GM11168 (cell line): ENCODE measurements around the gene AGAP1.

ENCODE experiments used
- in situ Hi-C: fragments of 300-500 bp; cut with MboI; formaldehyde crosslinking; loops from one replicate; pipeline ENCODE4 v1.12.0; 2022; ENCODE audit warnings: low sequenced_read_pairs; ENCODE audit not compliant: unreplicated experiment

AGAP1 gene

DNA sequence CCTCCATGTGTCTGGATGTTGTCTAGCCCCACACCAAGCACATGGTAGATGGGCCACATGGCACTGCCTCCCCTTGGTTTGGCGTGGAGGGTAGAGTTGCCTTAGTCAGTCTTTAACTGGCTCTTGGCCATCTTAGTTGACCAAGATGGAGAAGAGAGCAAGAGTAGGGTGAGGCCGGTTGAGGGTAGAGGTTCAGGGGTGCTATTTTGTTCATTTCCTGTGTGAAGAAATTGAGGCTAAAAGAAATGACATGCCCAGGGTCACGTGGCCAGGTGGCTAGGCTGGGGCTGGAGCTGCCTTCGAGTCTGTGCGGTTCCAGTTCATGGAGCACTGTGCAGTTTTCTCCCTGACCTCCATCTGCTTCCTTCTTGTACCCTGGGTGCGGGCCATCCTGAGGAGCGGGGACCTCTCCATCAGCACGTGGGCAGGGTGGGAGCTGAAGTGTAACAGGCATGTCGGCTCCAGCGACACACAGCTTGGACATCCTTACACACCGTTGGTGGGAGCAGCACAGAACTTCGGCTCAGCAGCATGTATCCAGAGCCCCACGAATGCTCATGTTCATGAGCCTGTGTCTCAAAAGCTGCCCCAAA lies 461.1 kb downstream of the AGAP1 start:
- in situ Hi-C loops: no loop called here

DNA sequence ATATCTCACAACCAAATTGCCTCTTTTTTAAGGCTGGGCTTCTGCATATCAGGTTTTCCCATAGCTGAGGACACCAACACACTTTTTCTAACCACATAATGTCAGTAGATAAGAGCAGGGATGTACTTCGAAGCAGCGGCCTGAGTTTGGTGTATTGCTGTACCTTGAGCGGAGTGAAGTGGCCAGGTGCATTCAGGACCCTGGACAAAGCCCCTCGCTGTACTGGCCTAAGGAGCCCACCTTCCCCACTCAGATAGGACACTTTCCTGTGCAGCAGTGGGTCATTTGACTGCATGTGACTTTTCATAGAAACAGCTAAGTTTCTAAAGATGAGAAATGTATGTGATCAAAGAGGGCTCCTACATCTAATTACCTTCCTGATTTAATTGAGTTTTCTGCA lies 461.8 kb downstream of the AGAP1 start:
- in situ Hi-C loops: no loop called here

DNA sequence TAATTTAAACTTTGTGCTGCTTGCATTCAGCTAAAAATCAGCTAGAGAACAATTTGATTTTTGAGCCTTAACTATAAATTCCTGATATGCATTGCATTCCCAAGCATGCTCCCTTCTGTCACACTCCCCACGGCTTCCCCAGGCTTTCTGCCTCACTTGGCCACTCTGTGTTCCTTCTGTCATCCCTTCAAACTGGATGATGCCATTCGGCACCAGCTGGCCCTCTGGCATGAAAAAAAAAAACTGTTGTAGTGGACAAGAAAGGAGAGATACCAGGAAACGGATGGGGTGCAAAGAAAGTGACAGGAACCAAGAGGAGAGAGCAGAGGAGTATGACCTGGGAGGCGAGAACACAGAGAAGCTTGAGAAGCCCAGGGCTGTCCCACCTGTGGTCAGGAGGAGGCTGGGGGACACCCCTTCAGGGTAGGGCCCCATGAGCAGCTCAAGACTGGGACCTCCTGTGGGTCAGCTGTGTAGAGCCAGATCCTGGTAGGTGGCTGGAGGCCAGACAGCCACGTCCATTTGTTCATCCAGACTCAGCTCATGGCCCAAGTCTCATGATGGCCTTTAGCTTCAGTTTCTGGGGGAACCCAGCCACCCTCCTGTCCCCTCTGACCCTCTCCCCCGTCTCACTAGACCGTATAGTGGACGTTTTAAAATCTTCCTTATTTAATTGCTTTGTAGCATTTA lies 462.6 kb downstream of the AGAP1 start:
- in situ Hi-C loops: no loop called here

DNA sequence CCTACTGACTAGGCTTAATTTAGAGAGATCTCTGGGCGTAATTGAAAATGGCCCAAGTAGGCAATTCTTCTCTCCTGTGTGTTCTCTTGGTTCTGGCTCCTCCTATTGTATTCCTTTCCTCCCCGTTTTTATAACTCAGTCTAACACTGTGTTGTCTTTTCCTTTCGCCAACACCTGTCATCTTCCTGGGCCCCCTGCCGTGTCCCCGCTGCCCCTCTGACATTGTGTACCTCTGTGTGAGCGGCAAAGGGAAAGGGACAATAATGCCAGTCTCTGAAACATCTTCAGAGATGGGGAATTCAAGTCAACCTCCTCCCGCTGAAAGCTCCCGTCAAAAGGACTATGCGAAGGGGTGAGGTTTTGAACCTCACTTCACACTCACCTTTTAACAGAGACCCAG lies 463.4 kb downstream of the AGAP1 start:
- in situ Hi-C loops: no loop called here

DNA sequence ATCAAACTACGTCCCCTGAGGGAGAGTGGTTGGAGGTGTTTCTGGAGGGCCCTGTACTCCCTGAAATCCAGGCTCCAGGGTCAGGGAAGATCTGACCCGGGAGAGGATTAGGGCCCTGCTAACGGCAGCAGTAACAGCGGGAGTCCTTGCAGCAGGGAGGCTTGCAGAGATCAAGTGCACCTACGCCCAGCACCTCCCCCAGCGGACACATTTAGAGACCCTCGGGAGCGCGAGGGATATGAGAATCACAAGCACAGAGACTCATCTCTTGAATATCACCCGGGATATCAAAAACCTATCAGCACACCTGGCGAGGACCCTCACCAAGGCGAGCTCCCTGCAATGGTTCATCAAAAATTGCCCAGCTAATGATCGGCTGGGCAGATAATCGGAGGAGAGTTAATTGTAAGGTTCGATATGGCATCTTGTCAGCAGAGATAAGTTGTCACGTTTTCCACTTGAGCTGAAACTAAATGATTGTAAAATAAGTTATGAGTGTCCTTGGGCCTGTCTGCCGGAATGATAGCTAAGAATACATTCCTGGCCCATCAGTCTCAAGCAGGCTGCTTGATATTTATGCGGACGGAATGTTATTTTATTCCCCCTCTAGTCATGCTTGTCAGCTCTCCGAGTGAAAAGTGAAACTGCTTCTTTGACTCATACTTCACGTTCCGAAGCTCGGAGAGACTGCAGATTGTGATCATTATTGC lies 464.5 kb downstream of the AGAP1 start:
- in situ Hi-C loops: no loop called here

DNA sequence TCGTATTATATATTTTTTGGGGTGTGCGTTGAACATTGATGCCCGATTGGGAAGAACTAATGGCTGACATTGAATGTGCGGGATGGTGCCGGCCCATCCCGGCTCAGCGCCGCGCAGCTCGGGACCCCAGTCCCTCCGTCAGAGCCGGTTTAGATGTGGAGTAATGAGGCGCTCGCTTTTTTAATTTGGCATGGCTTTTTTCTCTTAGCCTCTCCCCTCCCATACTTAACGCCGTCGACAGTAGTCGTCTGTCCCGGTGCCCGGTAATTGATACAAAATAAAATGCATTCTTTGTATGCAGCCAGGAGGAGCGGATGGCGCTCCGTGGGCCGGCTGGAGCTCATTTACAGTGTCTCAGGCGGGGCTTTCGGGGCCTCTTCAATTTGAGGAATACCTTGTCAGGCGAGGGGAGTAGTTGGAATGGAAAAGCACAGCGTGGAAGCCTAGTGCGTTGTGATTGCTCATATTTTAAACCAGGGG lies 465.1 kb downstream of the AGAP1 start:
- in situ Hi-C loops: no loop called here

DNA sequence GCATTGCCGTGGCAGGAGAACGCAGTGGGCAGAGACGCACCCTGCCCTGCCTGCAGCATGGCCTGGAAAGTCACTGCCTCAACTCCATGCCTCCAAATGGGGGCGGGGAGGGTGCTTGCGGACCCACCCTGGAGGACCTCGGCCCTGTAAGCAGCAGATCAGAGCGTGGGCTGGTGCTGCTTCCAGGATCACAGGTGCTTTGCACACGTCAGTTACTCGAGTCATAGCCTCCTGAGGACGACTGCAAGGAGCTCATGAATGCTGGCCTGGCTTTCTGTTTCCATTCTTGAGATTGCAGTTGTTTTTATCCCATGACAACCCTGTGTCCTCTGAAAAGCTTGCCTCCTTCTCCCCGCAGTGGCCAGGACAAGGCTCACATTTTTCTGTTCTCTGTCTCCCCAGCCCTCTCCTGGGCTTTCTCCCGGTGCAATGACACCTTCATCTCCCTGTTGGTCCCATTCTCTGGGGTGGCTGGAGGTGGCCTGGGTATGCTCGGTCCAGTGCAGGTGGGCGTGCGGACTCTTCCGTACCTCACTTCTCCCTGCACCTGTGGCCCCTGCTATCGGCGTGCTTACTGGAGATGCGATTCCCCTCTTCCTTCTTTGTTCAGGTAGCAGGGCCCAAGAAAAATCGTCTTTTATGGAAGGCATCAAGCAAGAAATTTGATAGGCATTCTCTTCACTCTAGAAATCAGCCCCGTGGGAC lies 466.3 kb downstream of the AGAP1 start:
- in situ Hi-C loops: no loop called here

DNA sequence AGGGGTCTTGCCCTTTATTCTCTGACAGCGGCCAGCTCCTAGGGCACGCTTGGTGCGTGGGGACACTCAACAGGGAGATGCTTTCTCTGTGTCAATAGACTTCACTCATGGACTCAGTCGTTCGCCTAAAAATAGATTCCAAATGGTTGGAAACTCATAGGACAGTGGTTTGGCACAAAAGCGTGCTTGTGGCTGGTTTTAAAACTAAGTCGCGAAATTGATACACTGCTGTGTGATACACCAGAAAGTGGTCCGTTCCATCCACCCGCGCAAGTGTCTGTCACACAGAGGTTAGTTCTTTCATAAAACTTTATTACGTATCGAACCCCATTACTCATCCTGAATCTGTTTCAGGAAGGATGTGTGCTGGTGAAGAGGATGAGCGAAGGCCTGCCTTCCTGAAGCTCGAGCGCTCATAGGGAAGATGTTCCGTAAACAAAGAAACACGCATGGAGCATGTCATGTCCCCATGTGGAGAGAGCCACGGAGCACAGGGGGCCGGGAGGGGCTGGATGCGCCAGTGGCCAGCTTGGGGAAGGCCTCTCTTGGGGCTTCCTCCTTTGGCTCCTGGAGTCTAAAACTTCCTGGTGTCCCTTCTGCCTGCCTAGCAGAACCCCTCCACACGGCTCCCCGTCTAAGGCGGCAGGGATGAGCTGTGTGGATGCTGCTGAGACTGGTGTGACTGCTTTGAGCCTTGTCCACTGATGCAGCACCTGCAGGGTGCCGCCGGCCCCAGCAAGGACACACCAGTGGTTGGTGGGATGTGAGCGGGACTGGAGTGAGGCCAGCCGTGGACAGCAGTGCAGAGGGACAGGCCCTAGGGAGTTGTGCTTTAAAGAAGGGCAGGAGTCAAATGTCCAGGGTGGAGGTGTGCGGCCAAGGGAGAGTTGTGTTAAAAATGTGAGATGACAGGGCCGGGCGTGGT lies 467.1 kb downstream of the AGAP1 start:
- in situ Hi-C loops: no loop called here

DNA sequence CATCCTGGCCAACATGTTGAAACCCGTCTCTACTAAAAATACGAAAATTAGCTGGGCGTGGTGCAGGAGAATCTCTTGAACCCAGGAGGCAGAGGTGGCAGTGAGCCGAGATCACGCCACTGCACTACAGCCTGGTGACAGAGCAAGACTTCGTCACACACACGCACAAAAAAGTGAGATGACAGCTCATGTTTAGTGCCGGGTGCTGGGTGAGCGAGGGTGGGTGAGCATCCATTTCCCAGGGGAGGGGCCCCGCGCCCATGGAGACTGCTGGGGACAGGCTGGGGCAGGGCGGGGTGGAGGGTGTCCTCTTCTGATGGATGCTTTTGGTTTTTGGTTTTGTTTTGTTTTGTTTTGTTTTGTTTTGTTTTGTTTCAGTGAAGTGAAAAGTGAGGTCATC lies 467.9 kb downstream of the AGAP1 start:
- in situ Hi-C loops: no loop called here

DNA sequence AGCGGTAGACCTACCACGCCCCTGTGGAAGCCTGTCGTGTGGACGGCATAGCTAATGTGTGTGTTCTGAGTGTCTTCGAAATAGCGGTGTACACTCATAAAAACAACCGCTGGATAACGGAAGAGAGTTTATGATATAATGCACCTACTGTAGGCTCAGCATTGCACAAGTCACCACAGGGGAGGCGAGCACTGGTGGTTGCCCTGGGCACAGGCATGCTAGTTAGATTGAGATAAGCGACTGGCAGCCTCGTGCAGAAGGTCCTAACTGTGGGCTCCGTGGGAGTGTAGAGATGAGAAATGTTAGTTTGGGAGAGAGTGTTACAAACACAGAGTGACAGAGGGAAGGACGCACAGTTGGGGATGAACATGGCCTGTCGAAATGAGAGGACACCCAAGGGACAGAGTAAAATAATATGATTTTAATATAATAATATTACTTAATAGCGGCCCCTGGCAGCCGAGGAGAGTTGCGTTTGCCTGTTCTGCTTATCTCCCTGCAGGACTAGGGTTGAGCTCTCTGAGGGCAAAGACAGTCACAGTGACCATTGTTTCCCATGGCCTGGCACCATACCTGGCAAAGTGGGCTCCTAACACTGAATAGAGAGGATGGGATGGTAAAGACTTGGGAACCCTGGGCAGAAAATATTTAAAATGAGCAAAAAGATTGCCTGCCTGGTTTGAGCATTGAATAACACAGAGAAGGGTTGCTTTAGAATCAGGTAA lies 470.2 kb downstream of the AGAP1 start:
- in situ Hi-C loops: no loop called here

DNA sequence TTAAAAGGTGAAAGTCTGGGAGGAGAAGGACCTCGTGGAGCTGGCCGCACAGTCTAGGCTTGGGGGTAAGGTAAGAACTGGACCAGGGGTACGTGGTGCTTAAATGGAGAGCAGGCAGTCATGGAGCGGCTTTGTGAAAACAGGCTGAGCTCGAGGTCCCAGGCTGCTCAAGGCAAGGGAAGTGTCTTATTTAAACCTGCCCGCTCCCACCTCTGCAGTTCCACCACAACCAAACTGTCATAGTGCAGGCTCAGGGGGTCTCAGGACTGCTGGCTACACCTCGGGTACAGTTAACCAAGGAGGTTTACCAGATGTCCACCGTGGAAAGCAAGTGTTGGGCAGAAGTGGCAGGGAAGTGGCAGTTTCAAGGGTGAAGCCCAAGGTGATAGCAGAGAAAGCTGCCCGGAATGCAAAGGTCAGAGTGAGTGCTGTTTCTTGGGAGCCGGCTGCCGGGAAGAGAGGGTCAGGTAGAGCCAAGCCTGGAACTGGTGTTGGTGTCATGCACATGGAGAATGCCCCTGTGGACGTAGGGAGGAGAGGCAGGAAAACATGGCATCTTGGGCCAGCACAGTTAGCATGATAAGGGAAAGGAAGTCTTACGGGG lies 471.0 kb downstream of the AGAP1 start:
- in situ Hi-C loops: no loop called here

DNA sequence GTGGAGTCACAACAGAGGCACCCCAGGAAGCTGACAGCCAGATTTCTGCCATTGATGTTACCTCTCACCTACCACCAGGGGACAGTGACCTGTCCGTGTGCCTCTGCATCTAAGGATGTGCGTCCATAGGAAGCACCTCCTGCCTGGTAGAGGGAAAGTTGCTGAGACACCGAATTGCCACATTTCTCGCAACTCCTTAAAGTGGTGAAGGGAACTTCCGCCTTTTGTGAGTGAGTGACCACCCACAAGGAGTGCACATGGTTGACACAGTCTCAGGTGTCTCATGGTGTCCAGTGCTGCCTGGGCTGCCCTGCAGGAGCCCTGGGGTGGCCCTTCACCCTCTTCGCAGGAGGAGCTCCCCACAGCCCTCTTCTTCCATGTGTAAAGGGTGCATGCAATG lies 472.6 kb downstream of the AGAP1 start:
- in situ Hi-C loops: no loop called here

DNA sequence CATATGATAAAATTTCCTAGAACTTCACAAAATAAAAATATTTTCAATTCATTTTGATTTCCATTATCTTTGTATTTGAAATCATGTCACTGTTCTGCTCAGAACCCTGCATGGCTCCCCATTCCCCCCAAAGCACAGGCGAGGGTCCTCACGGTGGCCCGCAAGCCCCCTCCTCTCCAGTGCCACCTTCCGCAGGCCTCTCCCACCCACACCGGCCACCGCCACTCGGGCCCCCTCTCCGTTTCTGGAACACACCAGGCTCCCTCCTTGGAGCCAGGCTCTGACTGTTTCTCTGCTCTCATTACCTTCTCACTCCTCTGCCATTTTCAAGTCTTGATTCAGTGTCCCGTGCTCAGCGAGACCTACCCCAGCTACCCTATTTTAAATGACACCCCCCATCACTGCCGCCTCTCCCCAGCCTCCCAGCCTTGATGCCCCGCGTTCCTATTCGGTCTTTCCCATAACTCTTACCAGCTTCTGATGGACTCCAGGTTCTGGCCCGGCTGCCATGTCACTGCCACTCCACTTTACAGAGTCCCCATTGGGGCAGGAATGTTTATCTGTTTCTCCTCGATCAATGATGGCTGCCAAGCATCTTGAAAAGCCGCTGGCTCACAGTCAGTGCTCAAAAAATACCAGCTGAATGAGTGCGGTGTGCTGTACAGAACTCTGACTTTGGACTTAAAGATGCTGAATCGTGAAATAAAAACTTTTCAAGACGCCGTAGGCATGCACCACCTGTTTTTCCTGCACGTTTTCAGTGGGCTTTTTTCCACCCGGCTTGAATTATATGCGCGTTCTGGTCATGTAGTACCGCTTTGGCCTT lies 473.3 kb downstream of the AGAP1 start:
- in situ Hi-C loops: no loop called here

DNA sequence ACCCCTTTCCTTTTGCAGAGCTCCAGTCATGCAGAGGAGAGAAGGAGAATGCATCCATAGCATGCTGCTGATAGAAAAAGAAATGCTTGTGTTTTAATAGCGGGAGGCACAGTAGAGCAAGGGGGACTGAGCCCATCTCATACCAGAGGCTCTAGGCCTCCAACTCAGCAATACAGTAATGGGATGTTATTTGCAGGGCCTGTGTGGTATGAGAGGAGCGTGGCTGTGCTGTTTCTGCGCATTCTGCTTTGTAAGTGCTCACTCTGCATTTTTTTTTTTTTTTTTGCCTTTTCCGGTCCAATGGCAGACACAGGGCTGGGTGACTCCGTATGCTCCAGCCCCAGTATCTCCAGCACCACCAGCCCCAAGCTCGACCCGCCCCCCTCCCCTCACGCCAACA lies 474.3 kb downstream of the AGAP1 start:
- in situ Hi-C loops: no loop called here

DNA sequence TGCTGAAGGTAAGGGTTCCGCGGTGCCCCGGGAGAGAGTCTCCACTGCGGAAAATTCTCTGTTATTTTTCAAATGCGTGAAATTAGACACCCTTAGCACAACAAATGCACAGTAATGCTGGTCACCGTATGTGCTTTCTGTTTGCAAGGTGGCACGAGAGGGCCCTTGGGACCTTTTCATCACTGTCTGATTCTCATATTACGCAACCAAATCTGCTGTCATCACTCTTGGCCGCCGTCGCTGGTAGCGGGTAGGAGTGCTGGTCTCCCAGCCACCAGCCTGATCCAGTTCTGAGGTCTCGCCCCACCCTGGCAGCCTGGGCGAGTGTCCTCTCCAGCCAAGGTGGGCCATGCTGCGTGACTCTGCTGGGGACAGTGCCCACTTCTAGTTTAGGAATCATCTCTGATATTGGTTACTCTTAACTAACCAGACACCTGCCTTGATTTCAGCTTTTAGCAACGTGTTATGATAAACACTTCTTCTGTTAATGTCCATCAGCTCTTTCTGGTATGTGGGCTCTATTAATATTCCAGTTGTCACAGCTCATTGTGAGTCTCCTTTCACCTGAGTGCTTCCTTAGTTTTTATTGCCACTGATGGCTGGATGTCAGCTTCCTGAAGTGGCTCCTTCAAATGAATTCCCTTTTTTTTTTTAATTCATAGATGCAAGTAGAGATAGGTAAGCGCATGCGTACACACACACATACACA lies 474.9 kb downstream of the AGAP1 start:
- in situ Hi-C loops: no loop called here

DNA sequence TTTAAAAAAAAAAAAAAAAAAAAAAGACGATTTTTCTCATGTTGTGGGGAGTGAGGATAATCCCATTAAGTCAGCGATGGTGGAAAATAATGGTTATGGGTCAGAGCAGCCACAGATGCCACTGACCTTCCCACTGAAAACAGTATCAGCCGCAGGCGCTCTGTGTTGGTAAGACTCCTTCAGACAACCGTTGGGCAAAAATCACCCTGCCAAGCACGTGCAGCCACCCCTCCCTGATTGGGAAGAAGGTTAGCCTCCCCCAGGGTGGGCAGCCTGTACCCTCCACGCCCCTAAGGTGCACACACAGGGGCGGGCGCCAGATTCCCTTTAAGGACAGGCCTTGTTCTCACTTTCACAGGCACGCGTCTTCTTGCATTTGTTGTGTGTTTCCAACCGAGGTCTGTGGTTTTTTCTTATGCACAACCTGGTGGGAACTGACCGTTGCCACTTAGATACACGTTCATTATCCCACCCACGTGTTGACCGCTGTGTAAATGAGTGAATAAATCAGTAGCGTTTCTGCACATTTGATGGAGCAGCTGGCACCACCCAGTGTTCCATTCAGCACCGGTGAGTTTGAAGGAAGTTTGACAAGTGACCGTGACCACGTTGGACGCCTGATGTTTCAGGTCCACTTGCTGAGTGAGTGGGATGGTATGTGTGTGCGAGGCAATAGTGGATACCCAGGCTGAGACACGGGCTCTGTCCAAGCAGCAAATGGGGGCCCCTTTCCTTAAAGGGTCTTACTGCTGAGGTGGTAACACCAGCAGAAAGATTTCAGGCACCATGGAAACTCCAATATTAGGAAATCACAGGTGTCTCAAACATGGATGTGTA lies 476.6 kb downstream of the AGAP1 start:
- in situ Hi-C loops: no loop called here

DNA sequence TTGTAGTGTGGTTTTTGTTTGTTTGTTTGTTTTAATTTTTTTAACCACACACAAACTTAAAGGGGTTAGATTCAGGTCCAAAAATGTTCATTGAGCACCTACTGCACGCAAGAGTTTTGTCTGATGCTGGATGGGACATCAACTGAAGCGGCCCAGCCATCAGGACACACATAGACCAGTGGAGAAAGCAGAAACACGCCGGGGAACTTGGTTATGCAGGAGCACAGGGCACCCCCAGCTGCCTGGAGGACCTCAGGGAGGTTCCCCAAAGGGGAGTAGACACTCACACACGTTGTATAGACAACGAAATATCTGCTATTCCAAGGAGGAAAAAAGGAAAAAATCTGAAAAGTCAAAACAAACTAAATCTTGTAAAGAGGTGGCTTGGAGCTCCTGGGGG lies 482.7 kb downstream of the AGAP1 start:
- in situ Hi-C loops: no loop called here
